ENCODE data around the gene STX16.

The STX16 gene

GRCh38 chr20:58669287-58670006 is 18.4 kb downstream of the STX16 start:
- Histone ChIP-seq H3K4me1 (ENCODE audit: control insufficient read depth, insufficient read depth, low read length) (peaks cover 49% of the 10 kb centered on the region), H3K9me3 (ENCODE audit: control insufficient read depth, insufficient read depth, low read depth, low read length) (no peaks in the 10 kb centered on the region), H3K9ac (ENCODE audit: low read length) (peak overlapping the region; percentile 82), H3K27me3 (ENCODE audit: control insufficient read depth, insufficient read depth, low read length) (no peaks in the 10 kb centered on the region), H3K27ac (ENCODE audit: low read depth, low read length) (peak overlapping the region; percentile 95), H3K4me3 (ENCODE audit: low read depth, low read length) (peak overlapping the region; percentile 23), H3K36me3 (ENCODE audit: control insufficient read depth, insufficient read depth, low read length) (peaks cover 46% of the 10 kb centered on the region)

GRCh38 chr20:58670102-58670501 is 19.0 kb downstream of the STX16 start:
- H3K27me3 ChIP-seq (ENCODE audit: control insufficient read depth, insufficient read depth, low read length) = no peaks in the 10 kb centered on the region
- peak overlapping the region; percentile 95 for H3K27ac ChIP-seq (ENCODE audit: low read depth, low read length)
- H3K9me3 ChIP-seq (ENCODE audit: control insufficient read depth, insufficient read depth, low read depth, low read length) = no peaks in the 10 kb centered on the region
- H3K36me3 ChIP-seq (ENCODE audit: control insufficient read depth, insufficient read depth, low read length) = peaks cover 51% of the 10 kb centered on the region
- H3K9ac ChIP-seq (ENCODE audit: low read length) = peak overlapping the region; percentile 55
- peak overlapping the region; percentile 14 for H3K4me3 ChIP-seq (ENCODE audit: low read depth, low read length)
- peaks cover 48% of the 10 kb centered on the region for H3K4me1 ChIP-seq (ENCODE audit: control insufficient read depth, insufficient read depth, low read length)

GRCh38 chr20:58670659-58671058 is 19.6 kb downstream of the STX16 start:
- Histone ChIP-seq H3K27me3 (ENCODE audit: control insufficient read depth, insufficient read depth, low read length) (no peaks in the 10 kb centered on the region), H3K9ac (ENCODE audit: low read length) (peak overlapping the region; percentile 55), H3K4me3 (ENCODE audit: low read depth, low read length) (peak overlapping the region; percentile 14), H3K9me3 (ENCODE audit: control insufficient read depth, insufficient read depth, low read depth, low read length) (no peaks in the 10 kb centered on the region), H3K36me3 (ENCODE audit: control insufficient read depth, insufficient read depth, low read length) (peaks cover 56% of the 10 kb centered on the region), H3K27ac (ENCODE audit: low read depth, low read length) (peak overlapping the region; percentile 95), H3K4me1 (ENCODE audit: control insufficient read depth, insufficient read depth, low read length) (peaks cover 45% of the 10 kb centered on the region)

DNA sequence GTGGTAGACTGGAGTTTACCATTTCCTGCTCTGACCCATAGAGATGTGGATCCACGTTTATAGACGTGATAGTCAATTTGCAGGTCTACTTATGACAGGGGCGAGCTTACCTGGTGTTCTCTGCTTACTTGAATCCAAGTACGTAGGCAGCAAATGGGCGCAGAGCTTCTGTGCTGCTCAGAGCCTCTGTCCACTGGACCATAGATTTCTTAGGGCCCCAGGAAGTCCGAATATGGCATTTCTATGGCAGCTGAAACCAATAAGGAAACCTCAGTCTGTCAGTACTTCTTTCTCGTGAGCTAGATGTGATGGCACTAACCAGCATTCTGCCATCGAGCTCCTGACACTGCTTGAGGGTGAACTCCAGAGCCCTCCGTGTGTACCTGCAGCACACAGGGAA is 22.0 kb downstream of the STX16 start:
- peaks cover 40% of the 10 kb centered on the region for H3K4me1 ChIP-seq (ENCODE audit: control insufficient read depth, insufficient read depth, low read length)
- no peaks in the 10 kb centered on the region for H3K27me3 ChIP-seq (ENCODE audit: control insufficient read depth, insufficient read depth, low read length)
- H3K9ac ChIP-seq (ENCODE audit: low read length) = no peak overlapping the region
- H3K36me3 ChIP-seq (ENCODE audit: control insufficient read depth, insufficient read depth, low read length) = peaks cover 63% of the 10 kb centered on the region
- no peaks in the 10 kb centered on the region for H3K9me3 ChIP-seq (ENCODE audit: control insufficient read depth, insufficient read depth, low read depth, low read length)
- no peak overlapping the region for H3K4me3 ChIP-seq (ENCODE audit: low read depth, low read length)
- no peak overlapping the region for H3K27ac ChIP-seq (ENCODE audit: low read depth, low read length)

- no peaks in the 10 kb centered on the region for H3K9me3 ChIP-seq (ENCODE audit: control insufficient read depth, insufficient read depth, low read depth, low read length)
- no peak overlapping the region; the same call in 1 of the 2 replicates for H3K27ac ChIP-seq (ENCODE audit: low read depth, low read length)
- H3K27me3 ChIP-seq (ENCODE audit: control insufficient read depth, insufficient read depth, low read length) = no peaks in the 10 kb centered on the region
- H3K9ac ChIP-seq (ENCODE audit: low read length) = peak overlapping the region; percentile 13
- peaks cover 28% of the 10 kb centered on the region for H3K4me1 ChIP-seq (ENCODE audit: control insufficient read depth, insufficient read depth, low read length)
- peaks cover 77% of the 10 kb centered on the region for H3K36me3 ChIP-seq (ENCODE audit: control insufficient read depth, insufficient read depth, low read length)
- no peak overlapping the region for H3K4me3 ChIP-seq (ENCODE audit: low read depth, low read length)
These were observed 24.1 kb downstream of the STX16 start for GRCh38 chr20:58675146-58675584.

- H3K36me3 ChIP-seq (ENCODE audit: control insufficient read depth, insufficient read depth, low read length) = peaks cover 77% of the 10 kb centered on the region
- H3K4me1 ChIP-seq (ENCODE audit: control insufficient read depth, insufficient read depth, low read length) = peaks cover 23% of the 10 kb centered on the region
- no peak overlapping the region; the same call in 1 of the 2 replicates for H3K27ac ChIP-seq (ENCODE audit: low read depth, low read length)
These were observed 24.6 kb downstream of the STX16 start for GRCh38 chr20:58675641-58676040.

DNA sequence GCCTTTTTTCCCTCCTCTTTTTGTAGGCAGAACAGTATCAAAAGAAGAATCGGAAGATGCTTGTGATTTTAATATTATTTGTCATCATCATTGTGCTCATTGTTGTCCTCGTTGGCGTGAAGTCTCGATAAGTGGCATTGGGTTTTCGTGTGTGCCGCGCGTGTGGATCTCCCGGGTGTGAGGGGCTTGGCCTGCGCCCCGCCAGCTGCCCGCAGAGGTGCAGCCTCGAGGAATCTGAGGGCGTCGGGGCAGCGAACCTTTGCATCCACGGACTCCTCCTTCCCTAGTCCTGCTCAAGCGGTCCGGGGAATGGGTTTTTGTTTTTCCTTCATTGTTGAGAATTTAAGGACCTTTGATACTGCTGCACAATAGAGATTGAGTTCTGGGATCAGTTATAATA is 25.1 kb downstream of the STX16 start:
- H3K36me3 ChIP-seq (ENCODE audit: control insufficient read depth, insufficient read depth, low read length) = peaks cover 75% of the 10 kb centered on the region
- H3K27ac ChIP-seq (ENCODE audit: low read depth, low read length) = no peak overlapping the region
- peaks cover 18% of the 10 kb centered on the region for H3K4me1 ChIP-seq (ENCODE audit: control insufficient read depth, insufficient read depth, low read length)
- H3K4me3 ChIP-seq (ENCODE audit: low read depth, low read length) = no peak overlapping the region
- no peaks in the 10 kb centered on the region for H3K9me3 ChIP-seq (ENCODE audit: control insufficient read depth, insufficient read depth, low read depth, low read length)
- H3K27me3 ChIP-seq (ENCODE audit: control insufficient read depth, insufficient read depth, low read length) = no peaks in the 10 kb centered on the region
- no peak overlapping the region for H3K9ac ChIP-seq (ENCODE audit: low read length)

More at GRCh38 chr20:58675641-58676040, 24.6 kb downstream of the STX16 start:
- H3K4me3 ChIP-seq (ENCODE audit: low read depth, low read length) = no peak overlapping the region
- no peaks in the 10 kb centered on the region for H3K9me3 ChIP-seq (ENCODE audit: control insufficient read depth, insufficient read depth, low read depth, low read length)
- no peaks in the 10 kb centered on the region for H3K27me3 ChIP-seq (ENCODE audit: control insufficient read depth, insufficient read depth, low read length)
- H3K9ac ChIP-seq (ENCODE audit: low read length) = no peak overlapping the region

DNA sequence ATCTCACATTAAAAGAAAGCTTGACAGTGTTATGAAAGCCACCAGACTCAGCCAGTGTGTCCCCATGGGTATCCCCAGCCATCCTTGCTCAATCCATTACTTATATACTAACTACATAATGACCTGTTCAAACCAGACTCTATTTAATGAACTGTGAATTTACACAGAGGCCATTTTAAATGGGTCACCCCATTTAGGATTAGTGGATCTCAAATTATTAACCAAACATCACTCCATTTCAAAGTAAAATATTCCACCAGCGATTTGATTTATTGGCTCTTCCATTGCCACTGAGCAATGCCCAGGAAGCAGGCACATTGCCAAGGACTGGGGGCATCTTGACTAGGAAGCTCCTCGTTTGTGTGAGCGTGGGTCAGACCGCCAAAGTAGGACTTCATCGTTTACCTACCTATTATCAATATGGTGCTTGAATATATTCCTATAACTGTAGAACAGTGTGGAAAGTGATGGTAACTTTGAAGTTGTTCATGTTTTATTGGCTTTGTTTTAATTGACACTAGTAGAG is 26.1 kb downstream of the STX16 start:
- H3K9ac ChIP-seq (ENCODE audit: low read length) = no peak overlapping the region
- H3K9me3 ChIP-seq (ENCODE audit: control insufficient read depth, insufficient read depth, low read depth, low read length) = no peaks in the 10 kb centered on the region
- no peak overlapping the region for H3K27ac ChIP-seq (ENCODE audit: low read depth, low read length)
- peaks cover 71% of the 10 kb centered on the region for H3K36me3 ChIP-seq (ENCODE audit: control insufficient read depth, insufficient read depth, low read length)
- H3K27me3 ChIP-seq (ENCODE audit: control insufficient read depth, insufficient read depth, low read length) = no peaks in the 10 kb centered on the region
- no peak overlapping the region for H3K4me3 ChIP-seq (ENCODE audit: low read depth, low read length)
- peaks cover 17% of the 10 kb centered on the region for H3K4me1 ChIP-seq (ENCODE audit: control insufficient read depth, insufficient read depth, low read length)

GRCh38 chr20:58677808-58678207 is 26.7 kb downstream of the STX16 start:
- Histone ChIP-seq H3K9me3 (ENCODE audit: control insufficient read depth, insufficient read depth, low read depth, low read length) (no peaks in the 10 kb centered on the region), H3K4me3 (ENCODE audit: low read depth, low read length) (no peak overlapping the region), H3K9ac (ENCODE audit: low read length) (no peak overlapping the region), H3K27me3 (ENCODE audit: control insufficient read depth, insufficient read depth, low read length) (no peaks in the 10 kb centered on the region), H3K4me1 (ENCODE audit: control insufficient read depth, insufficient read depth, low read length) (peaks cover 17% of the 10 kb centered on the region), H3K36me3 (ENCODE audit: control insufficient read depth, insufficient read depth, low read length) (peaks cover 66% of the 10 kb centered on the region), H3K27ac (ENCODE audit: low read depth, low read length) (no peak overlapping the region)

- H3K4me3 ChIP-seq (ENCODE audit: low read depth, low read length) = no peak overlapping the region
- no peak overlapping the region for H3K27ac ChIP-seq (ENCODE audit: low read depth, low read length)
- H3K27me3 ChIP-seq (ENCODE audit: control insufficient read depth, insufficient read depth, low read length) = no peaks in the 10 kb centered on the region
- H3K4me1 ChIP-seq (ENCODE audit: control insufficient read depth, insufficient read depth, low read length) = peaks cover 17% of the 10 kb centered on the region
- H3K9me3 ChIP-seq (ENCODE audit: control insufficient read depth, insufficient read depth, low read depth, low read length) = no peaks in the 10 kb centered on the region
- peaks cover 56% of the 10 kb centered on the region for H3K36me3 ChIP-seq (ENCODE audit: control insufficient read depth, insufficient read depth, low read length)
- no peak overlapping the region for H3K9ac ChIP-seq (ENCODE audit: low read length)
These were observed 27.7 kb downstream of the STX16 start for GRCh38 chr20:58678806-58679205.

DNA sequence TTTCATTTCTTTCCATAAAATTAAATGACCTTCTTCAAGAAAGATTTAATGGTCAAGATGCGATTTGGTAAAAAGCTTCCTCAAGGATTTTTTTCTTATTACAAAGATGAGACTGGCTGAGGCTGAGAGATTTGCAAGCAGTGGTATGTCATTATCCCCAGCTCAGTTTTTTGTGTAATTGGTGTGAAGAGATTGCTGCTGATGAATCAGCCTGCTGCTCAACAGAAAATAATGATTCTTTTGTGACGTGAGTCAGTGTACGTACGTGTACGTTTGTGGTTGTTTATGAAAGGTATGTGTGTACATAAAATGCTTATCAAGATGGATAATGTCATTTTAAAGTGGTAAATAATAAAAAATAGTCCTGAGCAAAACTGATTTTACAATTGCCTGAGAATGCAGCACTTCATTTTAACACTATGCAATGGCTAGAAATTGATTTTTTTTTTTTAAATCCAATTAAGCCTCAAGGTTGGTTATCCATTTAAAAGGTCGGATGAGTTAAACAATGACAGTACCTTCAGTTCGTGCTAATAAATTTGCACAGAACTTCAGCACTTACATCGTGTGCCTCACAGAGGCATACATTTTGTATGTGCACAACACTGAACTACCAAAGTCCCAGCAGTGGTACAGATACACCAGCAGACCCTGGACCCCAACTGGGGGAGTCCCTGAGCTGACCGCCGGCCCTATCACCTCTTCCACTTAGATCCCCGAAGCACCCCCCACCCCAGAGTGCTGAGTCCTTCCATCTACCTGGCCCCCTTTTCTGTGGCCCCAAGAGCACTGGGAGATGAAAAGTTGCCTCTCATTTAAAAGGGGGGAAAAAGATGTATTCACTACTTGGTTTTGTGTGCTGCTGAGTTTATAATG is 31.8 kb downstream of the STX16 start:
- Histone ChIP-seq H3K4me1 (ENCODE audit: control insufficient read depth, insufficient read depth, low read length) (peaks cover 2% of the 10 kb centered on the region; the same call in 1 of the 2 replicates), H3K4me3 (ENCODE audit: low read depth, low read length) (no peak overlapping the region), H3K27ac (ENCODE audit: low read depth, low read length) (no peak overlapping the region), H3K27me3 (ENCODE audit: control insufficient read depth, insufficient read depth, low read length) (no peaks in the 10 kb centered on the region), H3K36me3 (ENCODE audit: control insufficient read depth, insufficient read depth, low read length) (peaks cover 22% of the 10 kb centered on the region), H3K9me3 (ENCODE audit: control insufficient read depth, insufficient read depth, low read depth, low read length) (no peaks in the 10 kb centered on the region), H3K9ac (ENCODE audit: low read length) (no peak overlapping the region)

Data from HUES6 (cell line).